Ureter (tissue), 1 donor: ENCODE data around the gene OR1L6. TPM values are rescaled to one million over a fixed set of nuclear protein-coding genes. Genes with fewer than 3 reads are reported as not detected.

Source experiments
- DNase-seq: peaks from one replicate; pipeline ENCODE4 v3.0.0-alpha.2; 2020; ENCODE audit warnings: low spot score
- total RNA-seq: library from RNA; stranded (reverse); gene quantifications from one replicate; pipeline ENCODE4 v1.2.4, GENCODE V29; 2023
- donor health status: DM: yes; HTN: yes; CAD: no.

OR1L6 gene, protein sequence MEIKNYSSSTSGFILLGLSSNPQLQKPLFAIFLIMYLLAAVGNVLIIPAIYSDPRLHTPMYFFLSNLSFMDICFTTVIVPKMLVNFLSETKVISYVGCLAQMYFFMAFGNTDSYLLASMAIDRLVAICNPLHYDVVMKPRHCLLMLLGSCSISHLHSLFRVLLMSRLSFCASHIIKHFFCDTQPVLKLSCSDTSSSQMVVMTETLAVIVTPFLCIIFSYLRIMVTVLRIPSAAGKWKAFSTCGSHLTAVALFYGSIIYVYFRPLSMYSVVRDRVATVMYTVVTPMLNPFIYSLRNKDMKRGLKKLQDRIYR
- not detected for total RNA-seq

DNA sequence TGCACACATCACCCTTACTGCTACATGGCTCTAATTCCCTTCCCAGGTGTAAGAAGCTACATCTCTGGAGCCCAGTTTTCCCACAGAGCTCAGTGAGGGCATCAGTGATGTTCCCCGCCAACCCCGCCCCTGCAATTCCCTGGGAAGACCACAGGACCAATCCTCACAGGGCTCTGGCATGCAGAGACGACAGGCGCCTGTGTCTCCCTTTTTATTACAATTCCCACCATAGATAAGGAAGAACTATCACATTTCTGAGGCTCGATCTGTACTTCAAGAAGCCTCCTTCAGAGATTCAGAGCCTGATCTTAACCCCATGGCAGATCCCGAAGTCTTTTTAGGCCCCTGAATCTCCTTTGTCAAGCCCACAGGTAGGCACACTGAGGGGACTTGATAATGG, at the start of gene OR1L6:
Gene OR1L6, plus strand, starts transcription at position 301 of the 400 bp plus-strand sequence. CDS start 7,545 bp downstream, outside the sequence.
- no peak for DNase-seq

DNA sequence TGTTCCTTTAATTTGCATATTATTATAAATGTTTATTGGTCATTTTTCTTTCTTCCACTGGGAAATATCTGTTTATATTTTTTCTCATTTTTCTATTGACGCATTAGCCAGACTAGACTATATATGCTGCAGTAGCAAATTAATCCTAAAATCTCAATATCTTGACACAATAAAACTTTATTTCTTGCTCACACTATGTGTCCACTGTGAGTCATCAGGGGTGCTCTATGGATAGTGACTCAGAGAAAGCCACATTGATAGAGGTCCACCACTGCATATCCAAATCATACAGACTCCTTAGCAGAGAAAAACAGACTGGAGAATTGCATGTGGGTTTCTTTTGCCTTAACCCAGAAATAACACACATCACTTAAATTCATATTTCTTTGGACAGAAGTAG, 46.4 kb upstream of the OR1L6 start:
- no peak for DNase-seq

DNA sequence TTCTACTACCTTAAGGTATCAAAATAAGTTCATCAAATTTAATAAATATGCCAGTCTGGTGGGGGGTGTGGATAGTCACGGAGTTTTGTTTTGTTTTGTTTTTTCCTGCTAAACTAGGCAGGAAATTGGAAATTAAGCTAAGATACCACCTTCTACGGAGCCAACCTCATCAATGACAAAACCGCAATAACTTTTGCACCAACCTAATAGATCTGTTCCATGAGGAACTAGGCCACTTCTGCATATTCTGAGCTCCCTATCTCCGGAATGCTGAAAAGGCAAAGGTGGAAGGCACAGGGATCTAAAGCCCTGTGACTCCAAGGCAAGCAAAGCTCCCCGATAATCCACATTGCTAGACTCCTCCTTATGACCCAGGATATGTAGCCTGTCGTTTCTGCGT, 24.1 kb upstream of the OR1L6 start:
- DNase-seq = no peak

DNA sequence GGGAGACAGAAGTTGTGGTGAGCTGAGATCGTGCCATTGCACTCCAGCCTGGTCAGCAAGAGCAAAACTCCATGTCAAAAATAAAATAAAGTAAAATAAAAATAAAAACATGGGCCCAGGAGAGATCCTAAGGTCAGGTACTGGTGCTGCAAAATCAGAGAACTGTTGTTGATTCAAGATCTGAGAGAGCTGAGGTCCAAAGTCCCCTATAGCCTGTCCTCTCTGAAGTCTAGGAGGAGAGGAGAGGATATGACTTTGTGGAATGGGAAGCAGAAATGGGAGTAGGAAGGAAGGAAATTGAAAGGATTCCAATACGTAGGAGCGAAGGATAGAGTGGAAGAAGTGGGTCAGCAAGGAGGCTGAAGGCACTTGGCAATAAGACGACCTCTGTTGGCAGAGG, 22.9 kb upstream of the OR1L6 start:
- DNase-seq = no peak

DNA sequence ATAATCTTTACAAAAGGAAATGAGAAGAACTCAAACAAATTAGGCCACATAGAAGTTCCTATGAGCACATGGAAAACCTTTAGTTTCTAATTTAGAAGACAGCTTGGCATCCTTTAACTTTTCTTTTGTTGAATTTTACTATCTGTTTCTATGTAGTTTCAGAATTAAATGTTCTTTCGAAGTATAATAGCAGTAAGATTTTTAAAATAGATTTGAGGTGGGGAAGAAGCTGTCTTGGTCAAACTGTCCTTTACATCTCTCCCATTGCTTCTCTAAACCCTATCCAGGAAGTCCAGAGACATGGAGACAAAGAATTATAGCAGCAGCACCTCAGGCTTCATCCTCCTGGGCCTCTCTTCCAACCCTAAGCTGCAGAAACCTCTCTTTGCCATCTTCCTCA, 18.4 kb upstream of the OR1L6 start, which contains the start of gene OR1L4:
Gene OR1L4, plus strand, starts transcription at position 301 of the 400 bp plus-strand sequence. Its CDS starts 0 bp downstream, at position 301.
- no peak for DNase-seq

DNA sequence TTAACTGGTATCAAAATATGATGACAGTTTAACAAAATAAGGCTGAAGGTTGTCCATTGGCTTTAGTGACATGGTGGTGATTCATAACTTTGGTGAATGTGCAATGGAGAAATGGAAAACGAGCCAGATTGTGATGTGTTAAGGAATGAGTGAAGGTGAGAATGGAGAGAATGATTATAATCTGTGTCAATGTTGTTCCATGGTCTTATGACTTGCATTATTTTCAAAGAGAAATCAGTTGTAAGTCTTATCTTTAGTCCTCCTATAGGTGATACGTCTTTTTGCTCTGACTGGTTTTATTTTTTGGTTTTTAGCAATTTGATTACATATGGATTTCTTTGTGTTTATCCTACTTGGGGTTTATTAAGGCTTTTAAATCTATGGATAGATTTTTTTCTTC, 12.7 kb downstream of the OR1L6 start:
- DNase-seq = no peak

DNA sequence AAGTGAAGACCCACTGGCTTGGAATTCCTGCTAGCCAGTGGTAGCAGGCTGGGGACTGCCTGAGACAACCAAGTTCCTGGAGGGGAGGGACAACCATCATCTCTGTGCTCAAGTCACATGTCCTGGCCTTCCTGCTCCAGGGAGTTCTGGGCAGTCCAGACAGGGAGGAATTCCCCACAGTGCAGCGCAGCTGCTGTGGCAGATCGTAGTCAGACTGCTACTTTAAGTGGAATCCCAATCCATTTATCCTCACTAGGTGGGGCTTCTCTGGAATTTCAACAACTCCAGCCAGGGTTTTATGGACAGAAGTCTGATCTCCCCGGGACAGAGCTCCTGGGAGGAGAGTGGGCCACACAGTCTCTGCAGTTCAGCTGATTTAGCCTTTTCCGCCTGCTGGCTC, 25.7 kb downstream of the OR1L6 start:
- DNase-seq = no peak

DNA sequence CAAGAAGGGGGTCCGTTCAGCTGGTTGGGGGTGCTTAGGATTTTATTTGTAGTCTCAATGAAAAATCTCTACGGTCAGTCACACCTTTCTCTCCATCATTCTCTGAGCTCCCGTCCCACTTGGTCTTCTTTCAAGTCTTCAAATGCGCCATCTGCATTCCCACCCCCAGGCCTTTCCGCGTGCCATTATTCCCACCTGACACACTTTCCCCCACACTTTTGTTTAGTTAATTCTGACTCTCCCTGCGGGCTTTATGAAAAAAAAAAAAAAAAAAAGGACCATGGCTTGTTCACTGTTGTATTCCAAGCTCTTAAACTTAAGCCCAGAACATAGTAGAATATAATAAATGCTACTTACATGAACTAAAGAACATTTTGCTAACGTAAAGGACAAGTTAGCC, 34.9 kb downstream of the OR1L6 start:
- no peak for DNase-seq

DNA sequence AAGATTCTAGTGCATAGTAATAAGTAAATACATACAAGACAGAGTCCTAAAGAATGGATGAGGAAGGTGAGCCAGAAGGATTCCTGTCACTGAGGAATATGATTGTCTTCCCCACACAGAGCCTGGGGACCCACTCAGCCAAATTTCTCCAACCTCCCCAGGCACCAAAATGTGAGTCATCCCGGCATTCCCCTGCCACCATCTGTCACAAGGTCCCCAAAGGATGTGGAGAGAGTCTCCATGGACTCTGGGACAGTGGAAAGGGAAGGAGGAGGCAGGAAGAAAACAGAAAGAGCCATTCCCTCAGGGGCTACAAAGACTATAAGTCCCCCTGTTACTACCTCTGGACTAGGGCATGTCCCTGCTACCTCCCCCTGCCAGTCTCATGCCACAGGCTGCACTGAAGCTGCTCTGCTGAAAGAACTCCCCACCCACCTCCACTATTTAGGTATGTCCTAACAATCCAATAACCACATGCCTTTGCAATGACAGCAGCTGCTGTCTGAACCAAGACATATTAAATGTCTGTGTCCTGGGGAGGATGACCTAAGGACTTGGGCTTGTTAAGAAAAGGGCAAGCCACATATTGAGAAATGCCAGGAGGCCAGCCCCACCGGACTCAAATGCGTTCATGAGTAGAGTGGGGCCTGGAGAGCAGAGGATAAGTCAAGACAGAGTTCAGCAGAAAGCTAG, 36.0 kb downstream of the OR1L6 start:
- DNase-seq = no peak

DNA sequence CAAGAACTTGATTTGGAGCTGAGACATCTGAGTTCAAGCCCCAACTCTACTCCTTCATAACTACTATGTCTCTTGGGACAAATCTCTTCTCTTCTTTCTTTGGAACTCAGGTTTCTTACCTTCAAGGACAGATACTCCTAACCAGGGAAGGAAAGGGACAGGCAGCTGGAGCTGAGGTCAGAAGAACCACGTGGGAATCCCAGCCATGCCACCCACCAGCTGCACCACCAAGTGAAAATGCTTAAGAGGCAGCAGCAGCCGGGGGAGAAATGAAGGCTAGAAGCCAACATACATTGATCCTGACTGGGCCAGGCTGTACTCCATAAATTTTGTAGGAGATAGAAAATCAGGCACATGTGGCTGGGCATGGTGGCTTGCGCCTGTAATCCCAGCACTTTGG, 37.1 kb downstream of the OR1L6 start:
- no peak for DNase-seq

DNA sequence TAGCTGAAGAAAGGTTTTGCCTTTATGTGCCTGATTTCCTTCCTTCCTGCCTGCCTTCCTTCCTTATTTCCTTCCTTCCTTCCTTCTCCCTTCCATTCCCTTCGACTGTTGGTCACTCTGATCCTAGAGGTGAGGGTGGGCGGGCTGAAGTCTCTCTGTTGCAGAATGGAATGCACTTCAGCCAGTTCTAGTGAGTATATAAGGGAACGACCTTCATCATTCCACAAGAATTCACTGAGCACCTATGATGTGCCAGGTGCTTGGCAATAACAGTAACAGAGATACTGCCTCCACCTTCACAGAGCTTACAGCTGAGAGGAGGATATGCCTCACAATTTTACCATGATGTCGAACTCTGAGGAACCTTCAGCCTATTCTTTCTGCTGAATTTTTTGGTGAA, 37.9 kb downstream of the OR1L6 start:
- DNase-seq = no peak

DNA sequence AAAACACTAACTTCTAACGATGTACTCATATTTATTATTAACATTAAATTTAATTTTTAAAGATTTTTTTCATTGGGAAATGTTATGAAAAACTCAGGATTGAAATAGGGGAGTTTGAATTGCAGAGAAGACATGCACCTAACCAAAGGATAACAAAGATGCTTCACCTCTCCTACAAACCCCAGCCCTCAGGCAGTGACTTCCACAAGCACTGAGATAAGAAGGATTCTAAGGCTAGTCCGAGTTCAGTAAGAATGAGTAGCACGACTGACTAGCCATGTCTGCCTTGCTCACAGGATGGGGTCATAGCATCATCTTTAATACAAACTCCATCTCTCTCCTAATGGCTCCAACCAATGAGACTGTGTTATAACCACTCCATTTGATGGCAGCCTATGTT, 39.6 kb downstream of the OR1L6 start:
- DNase-seq = no peak

DNA sequence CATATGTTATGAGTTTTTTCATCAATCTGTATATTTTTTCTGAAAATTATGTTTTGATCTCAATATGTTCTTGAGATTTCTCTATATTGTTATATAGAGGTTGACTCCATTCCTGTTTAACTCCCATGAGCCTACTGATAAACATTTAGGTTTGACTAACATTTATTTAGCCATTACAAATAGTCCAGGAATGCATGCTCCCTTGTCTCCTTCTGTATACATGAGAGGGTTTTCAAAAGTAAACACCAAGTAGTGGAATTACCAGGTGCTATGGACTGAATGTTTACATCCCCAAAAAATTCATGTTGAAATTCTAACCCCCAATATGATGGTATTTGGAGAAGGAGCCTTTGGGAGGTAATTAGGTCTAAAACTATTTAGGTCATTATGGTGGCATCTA, 43.2 kb downstream of the OR1L6 start:
- no peak for DNase-seq

DNA sequence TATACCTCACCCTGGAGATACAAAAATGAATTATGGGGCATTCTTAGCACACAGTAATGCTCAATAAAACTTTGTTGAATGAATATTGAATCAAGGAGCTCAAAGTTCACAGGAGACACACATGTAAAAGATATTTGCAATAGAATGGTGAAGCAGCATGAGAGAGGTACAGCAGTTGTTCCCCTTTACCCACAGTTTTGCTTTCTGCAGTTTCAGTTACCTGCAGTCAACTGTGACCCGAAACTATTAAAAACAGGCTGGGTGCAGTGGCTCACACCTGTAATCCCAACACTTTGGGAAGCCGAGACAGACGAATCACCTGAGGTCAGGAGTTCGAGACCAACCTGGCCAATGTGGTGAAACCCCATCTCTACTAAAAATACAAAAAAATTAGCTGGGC, 44.2 kb downstream of the OR1L6 start:
- no peak for DNase-seq

DNA sequence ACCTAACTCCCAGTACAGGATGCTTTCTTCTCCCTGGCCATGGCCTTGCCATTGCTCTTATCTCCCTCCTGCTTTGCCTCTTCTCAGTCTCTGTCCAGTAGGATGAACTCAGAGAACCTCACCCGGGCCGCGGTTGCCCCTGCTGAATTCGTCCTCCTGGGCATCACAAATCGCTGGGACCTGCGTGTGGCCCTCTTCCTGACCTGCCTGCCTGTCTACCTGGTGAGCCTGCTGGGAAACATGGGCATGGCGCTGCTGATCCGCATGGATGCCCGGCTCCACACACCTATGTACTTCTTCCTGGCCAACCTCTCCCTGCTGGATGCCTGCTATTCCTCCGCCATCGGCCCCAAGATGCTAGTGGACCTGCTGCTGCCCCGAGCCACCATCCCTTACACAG, 46.7 kb downstream of the OR1L6 start, which contains the start of gene OR5C1:
Gene OR5C1, plus strand, starts transcription at position 103 of the 400 bp plus-strand sequence. Its CDS starts 0 bp downstream, at position 103.
- no peak for DNase-seq

DNA sequence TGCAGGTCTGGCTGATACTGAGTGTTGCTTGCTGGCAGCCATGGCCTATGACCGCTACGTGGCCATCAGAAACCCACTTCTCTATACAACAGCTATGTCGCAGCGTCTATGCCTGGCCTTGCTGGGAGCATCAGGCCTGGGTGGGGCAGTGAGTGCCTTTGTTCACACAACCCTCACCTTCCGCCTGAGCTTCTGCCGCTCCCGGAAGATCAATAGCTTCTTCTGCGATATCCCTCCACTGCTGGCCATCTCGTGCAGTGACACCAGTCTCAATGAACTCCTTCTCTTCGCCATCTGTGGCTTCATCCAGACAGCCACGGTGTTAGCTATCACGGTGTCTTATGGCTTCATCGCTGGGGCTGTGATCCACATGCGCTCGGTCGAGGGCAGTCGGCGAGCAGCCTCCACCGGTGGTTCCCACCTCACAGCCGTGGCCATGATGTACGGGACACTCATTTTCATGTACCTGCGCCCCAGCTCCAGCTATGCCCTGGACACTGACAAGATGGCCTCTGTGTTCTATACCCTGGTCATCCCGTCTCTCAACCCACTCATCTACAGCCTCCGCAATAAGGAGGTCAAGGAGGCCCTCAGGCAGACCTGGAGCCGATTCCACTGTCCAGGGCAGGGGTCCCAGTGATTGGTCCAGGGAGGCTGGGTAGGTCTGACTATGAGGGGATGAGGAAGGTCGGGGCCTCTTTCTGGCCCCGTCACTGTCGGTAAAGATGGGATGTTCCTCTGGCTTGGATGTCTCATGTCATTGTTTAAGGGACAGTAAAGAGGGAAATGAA, 47.3 kb downstream of the OR1L6 start:
- no peak for DNase-seq

DNA sequence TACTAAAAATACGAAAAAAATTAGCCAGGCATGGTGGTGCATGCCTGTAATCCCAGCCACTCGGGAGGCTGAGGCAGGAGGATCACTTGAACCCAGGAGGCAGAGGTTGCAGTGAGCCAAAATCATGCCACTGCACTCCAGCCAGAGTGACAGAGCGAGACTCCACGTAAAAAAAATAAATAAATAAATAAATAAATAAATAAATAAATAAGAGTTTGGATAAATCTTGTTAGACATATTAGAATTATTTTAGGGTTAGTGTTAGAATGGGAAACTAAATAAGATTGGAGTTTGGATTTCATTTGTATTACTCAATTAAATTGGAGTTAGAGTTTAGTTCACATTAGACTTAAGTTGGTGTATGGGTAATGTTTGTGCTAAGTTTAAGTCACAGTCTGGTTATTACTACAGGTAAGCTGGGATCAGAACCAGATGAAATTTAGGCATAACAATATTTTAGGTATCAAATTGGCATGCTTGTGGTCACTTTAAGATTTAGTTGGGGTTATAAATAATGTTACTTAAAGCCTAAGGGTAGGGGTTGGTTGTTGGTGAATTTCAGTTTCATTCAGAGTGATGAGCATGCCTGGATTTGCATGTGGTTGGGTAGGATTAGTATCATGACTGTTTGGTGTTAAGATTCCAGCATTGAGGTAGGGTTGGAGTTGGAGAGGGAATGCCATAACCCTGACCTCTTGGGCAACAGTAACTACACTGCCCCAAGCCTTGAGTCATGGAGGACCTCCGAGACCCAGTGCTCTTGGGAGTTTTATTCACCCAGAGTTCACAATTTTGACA, 50.0 kb downstream of the OR1L6 start:
- DNase-seq = no peak

DNA sequence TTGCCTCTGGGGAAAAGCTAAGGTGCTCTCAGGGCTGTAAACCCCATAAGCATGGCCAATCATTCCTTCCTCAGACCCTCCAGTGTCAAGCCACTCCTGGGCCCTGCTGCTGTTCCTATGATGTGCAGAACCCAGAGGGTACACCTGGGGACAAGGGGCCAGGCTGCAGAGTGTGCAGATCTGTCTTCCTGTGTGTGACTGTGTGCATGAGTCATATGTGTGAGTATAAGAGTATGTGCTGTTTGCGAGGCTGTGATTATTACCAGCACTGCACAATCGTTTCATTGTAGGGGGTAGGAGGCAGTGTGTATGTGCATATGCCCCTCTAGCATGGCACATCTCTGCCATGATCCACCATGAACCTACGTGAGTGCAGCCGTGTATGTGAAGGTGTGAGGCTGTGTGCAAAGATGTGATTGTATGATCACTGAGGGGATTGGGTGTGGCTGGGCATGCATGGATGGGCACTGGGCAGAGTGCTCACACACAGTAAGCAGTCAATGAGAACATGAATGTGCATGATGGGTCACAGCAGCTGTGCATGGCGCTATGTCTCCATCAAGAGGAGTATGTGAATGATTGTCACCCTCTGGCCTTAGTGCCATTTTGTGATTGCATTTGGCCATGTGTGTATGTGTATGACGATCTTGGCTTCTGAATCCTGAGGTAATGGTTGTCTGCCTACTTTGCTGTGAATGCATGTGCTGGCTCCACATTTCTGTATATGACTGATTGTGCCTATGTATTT, 55.4 kb downstream of the OR1L6 start:
- DNase-seq = no peak
